CD14-positive monocyte (primary cell): ENCODE results near the gene GPR183. TPM values are rescaled to one million over a fixed set of nuclear protein-coding genes. Genes with fewer than 3 reads are reported as not detected.

Source experiments
- DNase-seq, 3 donors: peaks; one replicate each; pipeline ENCODE4 v3.0.0-alpha.2; 2011 to 2022
- H2AFZ ChIP-seq: 2 replicates; pipeline ENCODE4 v1.6.0; 2012; ENCODE audit warnings: mild to moderate bottlenecking, low read depth, low read length, inconsistent platforms; ENCODE audit not compliant: insufficient read depth, poor library complexity, severe bottlenecking
- H3K27ac ChIP-seq, 2 donors: 1 replicate in 1 of 2; 2 replicates in 1 of 2; pipeline ENCODE4 v1.5.1; 2012 to 2013; ENCODE audit warnings: low read length in 2 of 2, control low read depth in 1 of 2, inconsistent platforms in 1 of 2, low read depth in 1 of 2, mild to moderate bottlenecking in 1 of 2
- H3K27me3 ChIP-seq, 2 donors: one replicate each; pipeline versions ENCODE4 v1.6.0 to v1.6.1; 2011 to 2013; ENCODE audit warnings: low read length in 2 of 2; ENCODE audit not compliant: control insufficient read depth in 2 of 2, insufficient read depth in 2 of 2
- H3K36me3 ChIP-seq, 2 donors: replicated peaks in 1 of 2; 1 replicate in 1 of 2; 2 replicates in 1 of 2; pipeline versions ENCODE4 v1.5.1 to v1.6.1; 2012 to 2013; ENCODE audit warnings: low read length in 2 of 2, control low read depth in 1 of 2, inconsistent platforms in 1 of 2, mild to moderate bottlenecking in 1 of 2; ENCODE audit not compliant: insufficient read depth in 2 of 2, control insufficient read depth in 1 of 2
- H3K4me1 ChIP-seq, 2 donors: 1 replicate in 1 of 2; 2 replicates in 1 of 2; pipeline versions ENCODE4 v1.5.1 to v1.6.1; 2012 to 2013; ENCODE audit warnings: low read length in 2 of 2, control low read depth in 1 of 2, inconsistent platforms in 1 of 2, mild to moderate bottlenecking in 1 of 2, moderate library complexity in 1 of 2; ENCODE audit not compliant: insufficient read depth in 2 of 2, control insufficient read depth in 1 of 2
- H3K4me2 ChIP-seq: replicated peaks from 2 replicates; pipeline ENCODE3; 2012; ENCODE audit warnings: low read length, moderate library complexity, mild to moderate bottlenecking; ENCODE audit not compliant: poor library complexity, severe bottlenecking; ENCODE audit errors: extremely low read depth
- H3K4me3 ChIP-seq, 3 experiments: fragments of 200-600 bp in 1 of 3; sonication (generic) in 1 of 3; replicated peaks in 1 of 3; 1 replicate in 2 of 3; 2 replicates in 1 of 3; pipeline ENCODE4 v1.5.1; 2011 to 2013; ENCODE audit warnings: low read length in 3 of 3, mild to moderate bottlenecking in 3 of 3, control low read depth in 2 of 3, low read depth in 2 of 3, inconsistent platforms in 1 of 3, moderate library complexity in 1 of 3
- H3K79me2 ChIP-seq: 2 replicates; pipeline ENCODE4 v1.6.0; 2012; ENCODE audit warnings: mild to moderate bottlenecking, control low read depth, inconsistent platforms, low read length, moderate library complexity; ENCODE audit not compliant: insufficient read depth
- H3K9ac ChIP-seq: 2 replicates; pipeline ENCODE4 v1.6.0; 2017; ENCODE audit warnings: low read length, mild to moderate bottlenecking; ENCODE audit not compliant: insufficient read depth, poor library complexity, severe bottlenecking
- H3K9me3 ChIP-seq, 2 donors: replicated peaks in 1 of 2; 1 replicate in 1 of 2; 2 replicates in 1 of 2; pipeline versions ENCODE4 v1.5.1 to v1.6.1; 2012 to 2013; ENCODE audit warnings: low read length in 2 of 2, control low read depth in 1 of 2; ENCODE audit not compliant: control insufficient read depth in 1 of 2, insufficient read depth in 1 of 2
- H4K20me1 ChIP-seq: 2 replicates; pipeline ENCODE4 v1.6.0; 2012; ENCODE audit warnings: mild to moderate bottlenecking, low read length, control low read depth, moderate library complexity; ENCODE audit not compliant: insufficient read depth
- H3K27ac Mint-ChIP-seq, 7 donors: one replicate each; pipeline ENCODE4 v1.8.0; 2020; ENCODE audit warnings: mild to moderate bottlenecking in 7 of 7, mixed read lengths in 7 of 7, moderate library complexity in 6 of 7, inconsistent platforms in 2 of 7
- H3K27me3 Mint-ChIP-seq, 3 donors: one replicate each; pipeline ENCODE4 v1.8.0; 2021 to 2022; ENCODE audit warnings: low read depth in 3 of 3, mild to moderate bottlenecking in 3 of 3, mixed read lengths in 3 of 3, moderate library complexity in 3 of 3, inconsistent platforms in 1 of 3
- H3K36me3 Mint-ChIP-seq, 2 donors: one replicate each; pipeline ENCODE4 v1.8.0; 2020; ENCODE audit warnings: mixed read lengths in 2 of 2, inconsistent platforms in 1 of 2, mild to moderate bottlenecking in 1 of 2
- H3K4me1 Mint-ChIP-seq: one replicate; pipeline ENCODE4 v1.8.0; 2020; ENCODE audit warnings: mild to moderate bottlenecking, mixed read lengths
- H3K4me3 Mint-ChIP-seq, 2 donors: one replicate each; pipeline ENCODE4 v1.8.0; 2020; ENCODE audit warnings: mild to moderate bottlenecking in 2 of 2, mixed read lengths in 2 of 2, moderate library complexity in 1 of 2
- H3K9me3 Mint-ChIP-seq, 7 donors: one replicate each; pipeline ENCODE4 v1.8.0; 2020 to 2022; ENCODE audit warnings: mixed read lengths in 7 of 7, mild to moderate bottlenecking in 6 of 7, moderate library complexity in 6 of 7, inconsistent platforms in 2 of 7
- CTCF ChIP-seq: fragments of 200-600 bp; IDR thresholded peaks from one replicate; pipeline ENCODE4 v1.8.0; 2022; ENCODE audit warnings: antibody characterized with exemption, mild to moderate bottlenecking
- WGBS: methylation state at CpG from one replicate; pipeline ENCODE4 v1.1.5; 2013; ENCODE audit warnings: missing lambda C conversion rate; ENCODE audit not compliant: insufficient coverage; 5-methylcytosine and 5-hydroxymethylcytosine counted together
- intact Hi-C, 2 donors: fragments of 100-400 bp; cut with micrococcal nuclease; formaldehyde crosslinking; loops; one replicate each; pipeline versions ENCODE4 v1.15.0 to v1.15.1; 2023
- polyA plus RNA-seq, 3 donors: library from polyadenylated mRNA; depleted of rRNA in 1 of 3; unstranded in 2 of 3; stranded (reverse) in 1 of 3; fragments of 300-500 nt in 2 of 3; fragments of >200 nt in 1 of 3; fragmentation: Illumina TruSeq in 2 of 3; gene quantifications; 1 replicate in 2 of 3; 2 replicates in 1 of 3; pipeline ENCODE4 v1.2.3, GENCODE V29; 2012 to 2021

The GPR183 gene
- polyA plus RNA-seq, 3 donors: 190 to 459 (median 288) TPM

- 83% methylated on average over 2 of the region's 2 CpGs for WGBS
- Mint-ChIP-seq H3K4me1 (peaks cover 59% of the 10 kb centered on the region), H3K9me3 (peaks cover 0 to 7% (median 0%) of the 10 kb centered on the region in 7 donors), H3K36me3 (peaks cover 54 to 57% of the 10 kb centered on the region in 2 donors), H3K4me3 (peak overlapping the region in 1 of 2 donors; percentile 7), H3K27me3 (no peaks in the 10 kb centered on the region), H3K27ac (peak overlapping the region in 5 of 7 donors; percentile 1 to 75 (median 43))
- TF ChIP-seq CTCF: no peak
- Histone ChIP-seq H3K4me1 (peaks cover 53 to 71% of the 10 kb centered on the region in 2 donors), H3K4me2 (no peak overlapping the region), H3K9ac (no peak overlapping the region), H3K27ac (peak overlapping the region in 1 of 2 donors; percentile 47), H4K20me1 (no peaks in the 10 kb centered on the region), H3K9me3 (no peaks in the 10 kb centered on the region), H3K79me2 (peaks cover 68% of the 10 kb centered on the region), H3K4me3 (no peak overlapping the region), H3K27me3 (no peaks in the 10 kb centered on the region), H2AFZ (no peak overlapping the region), H3K36me3 (peaks cover 5 to 52% of the 10 kb centered on the region in 2 donors)
- intact Hi-C loops: no loop called here
- no peak for DNase-seq
Measured at GRCh38 chr13:99316224-99316623, 9.0 kb upstream of the GPR183 start.

- intact Hi-C loops: no loop called here
- H3K4me3 ChIP-seq: no peak overlapping the region
- H3K27ac ChIP-seq: peak overlapping the region in 1 of 2 donors; percentile 99
- H3K4me1 ChIP-seq: peaks cover 56 to 71% of the 10 kb centered on the region in 2 donors
- H2AFZ ChIP-seq: no peak overlapping the region
- H3K4me1 Mint-ChIP-seq: peaks cover 59% of the 10 kb centered on the region
- no peak for TF ChIP-seq CTCF
- no peak for DNase-seq
- H3K36me3 ChIP-seq: peaks cover 5 to 52% of the 10 kb centered on the region in 2 donors
- H3K4me2 ChIP-seq: no peak overlapping the region
- peaks cover 72% of the 10 kb centered on the region for H3K79me2 ChIP-seq
- H3K36me3 Mint-ChIP-seq: peaks cover 59 to 62% of the 10 kb centered on the region in 2 donors
- peaks cover 0 to 7% (median 0%) of the 10 kb centered on the region in 7 donors for H3K9me3 Mint-ChIP-seq
- peak overlapping the region; percentile 9 to 81 for H3K4me3 Mint-ChIP-seq
- no peak overlapping the region for H3K9ac ChIP-seq
- peak overlapping the region in 4 of 7 donors; percentile 34 to 81 (median 56) for H3K27ac Mint-ChIP-seq
- H3K9me3 ChIP-seq: no peaks in the 10 kb centered on the region
- peaks cover 0 to 1% (median 0%) of the 10 kb centered on the region in 3 donors for H3K27me3 Mint-ChIP-seq
- H3K27me3 ChIP-seq: no peaks in the 10 kb centered on the region
- no CpG with 5 or more reads among the region's 6 CpGs for WGBS
- no peaks in the 10 kb centered on the region for H4K20me1 ChIP-seq
Measured at GRCh38 chr13:99315186-99315585, 8.0 kb upstream of the GPR183 start.
